ENCODE results near the gene TPM2.

The TPM2 gene

GRCh38 chr9:35696520-35697215, 6.9 kb upstream of the TPM2 start:
- DNase-seq (ENCODE audit: low read depth, low spot score) = peak; percentile 23

DNA sequence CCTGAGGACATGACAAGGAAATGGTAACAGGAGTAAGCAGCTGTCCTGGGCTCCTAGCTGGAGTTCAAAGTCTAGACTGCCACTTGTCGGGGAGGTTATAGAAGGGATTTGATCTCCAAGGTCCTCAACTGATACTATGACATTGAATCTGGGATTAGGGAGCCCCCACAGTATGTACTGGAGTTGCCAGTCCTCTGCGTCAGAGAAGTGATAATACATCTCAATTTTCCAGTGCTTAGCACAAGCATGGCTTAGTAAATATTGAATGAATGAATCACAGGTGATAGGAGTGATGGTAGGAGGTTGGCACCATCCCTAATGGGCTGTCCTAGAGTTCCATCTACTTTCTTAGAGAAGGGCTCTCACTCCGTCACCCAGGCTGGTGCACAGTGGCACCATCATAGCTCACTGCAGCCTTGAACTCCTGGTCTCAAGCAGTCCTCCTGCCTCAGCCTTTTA, 6.2 kb upstream of the TPM2 start:
- DNase-seq (ENCODE audit: low read depth, low spot score) = no peak

GRCh38 chr9:35691757-35692301, 2.1 kb upstream of the TPM2 start:
- no peak for DNase-seq (ENCODE audit: low read depth, low spot score)

- DNase-seq (ENCODE audit: low read depth, low spot score) = no peak
Measured at GRCh38 chr9:35691334-35691650, 1.6 kb upstream of the TPM2 start.

GRCh38 chr9:35690614-35691333, 1.0 kb upstream of the TPM2 start:
- DNase-seq (ENCODE audit: low read depth, low spot score) = no peak

GRCh38 chr9:35690294-35690613, 529 bp upstream of the TPM2 start:
- DNase-seq (ENCODE audit: low read depth, low spot score) = no peak

GRCh38 chr9:35688558-35689541, 875 bp downstream of the TPM2 start:
- DNase-seq (ENCODE audit: low read depth, low spot score) = no peak

GRCh38 chr9:35687972-35688557, 1.7 kb downstream of the TPM2 start:
- DNase-seq (ENCODE audit: low read depth, low spot score) = no peak

DNA sequence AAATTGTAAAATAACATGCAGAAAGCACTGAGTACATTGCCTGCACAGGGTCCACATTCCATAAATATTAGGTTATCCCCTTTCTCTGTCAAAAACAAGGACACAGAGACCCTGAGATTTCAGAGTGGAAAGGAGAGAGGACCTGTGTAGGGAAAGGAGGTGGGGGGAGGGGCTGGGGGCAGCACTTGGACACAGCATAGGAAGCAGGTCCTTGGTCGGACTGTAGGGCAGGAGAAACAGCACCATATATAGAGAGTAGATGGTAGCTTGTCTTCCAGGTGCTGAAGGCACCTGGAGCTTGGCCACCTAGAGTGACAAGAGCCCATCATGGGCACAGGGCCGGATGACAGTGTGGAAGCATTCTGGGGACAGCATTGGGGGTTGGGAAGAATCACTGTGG, 2.4 kb downstream of the TPM2 start:
- no peak for DNase-seq (ENCODE audit: low read depth, low spot score)

GRCh38 chr9:35686222-35687203, 3.2 kb downstream of the TPM2 start:
- DNase-seq (ENCODE audit: low read depth, low spot score) = no peak

GRCh38 chr9:35685506-35685905, 4.2 kb downstream of the TPM2 start:
- no peak for DNase-seq (ENCODE audit: low read depth, low spot score)

DNA sequence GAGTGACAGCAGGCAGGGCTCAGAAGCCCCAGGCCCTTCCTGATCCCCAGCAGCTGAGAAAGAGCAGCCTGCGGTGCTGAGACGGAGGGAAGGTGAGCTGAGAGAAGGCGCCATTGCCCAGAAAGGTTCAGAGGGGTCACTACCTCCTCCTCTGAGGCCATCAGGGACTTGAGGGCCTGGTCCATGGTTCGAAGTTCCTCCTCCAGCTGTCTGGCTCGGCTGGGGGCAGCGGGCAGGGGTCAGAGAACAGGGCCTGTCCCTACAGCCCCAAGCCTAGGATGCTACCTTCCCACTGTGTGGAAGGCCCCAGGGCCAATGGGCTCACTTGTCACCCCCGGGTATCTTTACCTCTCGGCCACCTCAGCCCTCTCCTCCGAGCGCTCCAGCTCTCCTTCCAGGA, 4.8 kb downstream of the TPM2 start:
- no peak for DNase-seq (ENCODE audit: low read depth, low spot score)

- DNase-seq (ENCODE audit: low read depth, low spot score) = no peak
Measured at GRCh38 chr9:35683323-35683722, 6.4 kb downstream of the TPM2 start.

GRCh38 chr9:35682520-35683315, 7.0 kb downstream of the TPM2 start:
- no peak for DNase-seq (ENCODE audit: low read depth, low spot score)

DNA sequence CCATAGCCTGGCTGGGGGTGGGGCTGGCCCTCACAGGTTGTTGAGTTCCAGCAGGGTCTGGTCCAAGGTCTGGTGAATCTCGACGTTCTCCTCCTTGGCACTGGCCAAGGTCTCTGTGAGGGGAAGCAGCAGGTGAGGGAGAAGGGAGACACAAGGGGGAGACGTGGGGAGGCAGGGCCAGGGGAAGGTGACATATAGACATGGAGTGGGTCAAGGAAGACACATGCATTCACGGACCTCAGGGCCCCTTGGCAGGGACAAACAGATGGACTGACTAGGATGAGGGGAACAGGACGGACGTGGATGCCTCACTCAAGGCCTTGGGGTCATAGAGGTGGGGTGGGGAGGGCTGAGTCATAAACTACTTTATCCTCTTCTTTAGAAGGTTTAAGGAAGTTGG, 7.7 kb downstream of the TPM2 start:
- DNase-seq (ENCODE audit: low read depth, low spot score) = no peak

- no peak for DNase-seq (ENCODE audit: low read depth, low spot score)
Measured at GRCh38 chr9:35681341-35682002, 8.3 kb downstream of the TPM2 start.

GRCh38 chr9:35680331-35681105, 9.2 kb downstream of the TPM2 start:
- DNase-seq (ENCODE audit: low read depth, low spot score) = no peak

DNA sequence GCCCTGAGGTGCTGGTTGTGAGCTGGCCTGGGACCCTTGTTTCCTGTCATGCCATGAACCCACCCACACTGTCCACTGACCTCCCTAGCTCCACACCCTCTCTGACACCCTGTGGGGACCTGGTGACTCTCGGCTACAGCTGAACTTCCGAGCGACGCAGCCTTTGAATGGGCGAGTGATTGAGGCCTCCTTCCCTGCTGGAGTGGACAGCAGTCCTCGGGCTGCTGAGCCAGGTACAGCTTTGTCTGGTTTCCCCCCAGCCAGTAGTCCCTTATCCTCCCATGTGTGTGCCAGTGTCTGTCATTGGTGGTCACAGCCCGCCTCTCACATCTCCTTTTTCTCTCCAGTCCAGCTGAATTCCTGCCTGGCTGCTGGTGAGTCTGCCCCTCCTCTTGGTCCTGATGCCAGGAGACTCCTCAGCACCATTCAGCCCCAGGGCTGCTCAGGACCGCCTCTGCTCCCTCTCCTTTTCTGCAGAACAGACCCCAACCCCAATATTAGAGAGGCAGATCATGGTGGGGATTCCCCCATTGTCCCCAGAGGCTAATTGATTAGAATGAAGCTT, 9.9 kb downstream of the TPM2 start:
- DNase-seq (ENCODE audit: low read depth, low spot score) = no peak
